Endometrial microvascular endothelial cells (primary cell): ENCODE results near the gene DCHS2. TPM values are rescaled to one million over a fixed set of nuclear protein-coding genes. Genes with fewer than 3 reads are reported as not detected.
"Not testable (repeated sequence)": the region's sequence is repeated elsewhere in the genome, so short reads cannot be mapped to it uniquely, and the experiment has no call there.

Experiments used
- in situ Hi-C: cut with HindIII; loops from 2 replicates; pipeline ENCODE4 v1.10.0; 2017; ENCODE audit warnings: low sequenced_read_pairs, low pct_unique_long_range_greater_than_20kb; ENCODE audit errors: inconsistent ontology term
- total RNA-seq: library from RNA; depleted of rRNA; stranded (reverse); fragments of >200 nt; gene quantifications from one replicate; pipeline ENCODE4 v1.2.3, GENCODE V29; 2015; ENCODE audit errors: inconsistent ontology term

The DCHS2 gene
- total RNA-seq, 1 donor from 2014 or later = not detected

GRCh38 chr4:154305616-154306015 lies 186.0 kb downstream of the DCHS2 start:
- in situ Hi-C loops = no loop called here

GRCh38 chr4:154304679-154305078 lies 186.9 kb downstream of the DCHS2 start:
- in situ Hi-C loops = no loop called here

GRCh38 chr4:154294652-154295350 lies 196.8 kb downstream of the DCHS2 start:
- in situ Hi-C loops = no loop called here

GRCh38 chr4:154293427-154293826 lies 198.2 kb downstream of the DCHS2 start:
- in situ Hi-C loops = no loop called here

GRCh38 chr4:154292589-154292988 lies 199.0 kb downstream of the DCHS2 start:
- in situ Hi-C loops = no loop called here

GRCh38 chr4:154277172-154277571 lies 214.4 kb downstream of the DCHS2 start:
- in situ Hi-C loops = no loop called here

- in situ Hi-C loops = no loop called here
Observed at GRCh38 chr4:154276496-154276895, 215.1 kb downstream of the DCHS2 start.

- in situ Hi-C loops = no loop called here
Observed at GRCh38 chr4:154254999-154255398, 236.6 kb downstream of the DCHS2 start.

- in situ Hi-C loops = no loop called here
Observed at GRCh38 chr4:154234576-154234975, 257.0 kb downstream of the DCHS2 start.

- in situ Hi-C loops = no loop called here
Observed at GRCh38 chr4:154231806-154232478, 259.7 kb downstream of the DCHS2 start.

GRCh38 chr4:154230723-154231122 lies 260.9 kb downstream of the DCHS2 start:
- in situ Hi-C loops = no loop called here

GRCh38 chr4:154230091-154230490 lies 261.5 kb downstream of the DCHS2 start:
- in situ Hi-C loops = no loop called here

GRCh38 chr4:154222875-154223274 lies 268.7 kb downstream of the DCHS2 start:
- in situ Hi-C loops = no loop called here

- in situ Hi-C loops = no loop called here
Observed at GRCh38 chr4:154218051-154218450, 273.5 kb downstream of the DCHS2 start.

- in situ Hi-C loops = not testable (repeated sequence)
Observed at GRCh38 chr4:154217384-154217783, 274.2 kb downstream of the DCHS2 start.

GRCh38 chr4:154211506-154211905 lies 280.1 kb downstream of the DCHS2 start:
- in situ Hi-C loops = no loop called here

GRCh38 chr4:154208424-154208823 lies 283.2 kb downstream of the DCHS2 start:
- in situ Hi-C loops = no loop called here

- in situ Hi-C loops = no loop called here
Observed at GRCh38 chr4:154205471-154205870, 286.1 kb downstream of the DCHS2 start.

- in situ Hi-C loops = no loop called here
Observed at GRCh38 chr4:154194649-154195048, 296.9 kb downstream of the DCHS2 start.

GRCh38 chr4:154192585-154192984 lies 299.0 kb downstream of the DCHS2 start:
- in situ Hi-C loops = no loop called here

- in situ Hi-C loops = no loop called here
Observed at GRCh38 chr4:154189346-154189745, 302.3 kb downstream of the DCHS2 start.
